RPMI8226 (cell line): ENCODE measurements around the gene NME5.
"Not testable (repeated sequence)": the region's sequence is repeated elsewhere in the genome, so short reads cannot be mapped to it uniquely, and the experiment has no call there.

Experiments used
- DNase-seq: peaks from one replicate; pipeline ENCODE4 v3.0.0-alpha.2; 2015

Gene NME5

GRCh38 chr5:138077064-138077696, 62.0 kb downstream of the NME5 start:
- DNase-seq, result peak; percentile 48

GRCh38 chr5:138070026-138070425, 69.2 kb downstream of the NME5 start:
- not testable (repeated sequence) for DNase-seq

- peak; percentile 68 for DNase-seq
Measured at GRCh38 chr5:138068742-138069600, 70.3 kb downstream of the NME5 start.

- no peak for DNase-seq
Measured at GRCh38 chr5:138067945-138068344, 71.3 kb downstream of the NME5 start.
